Upper lobe of right lung (tissue), 1 donor: Measurements from ENCODE around the gene NOL9. TPM values are rescaled to one million over a fixed set of nuclear protein-coding genes. Genes with fewer than 3 reads are reported as not detected.
A peak's percentile ranks its signal among the peaks of the same experiment; 100 is the strongest.

Source experiments
- ATAC-seq: fragments of 200-7000 bp; cut with Tn5 transposase; one replicate; pipeline ENCODE4 v1.9.1; 2020; ENCODE audit warnings: mild to moderate bottlenecking, moderate library complexity
- DNase-seq: peaks from one replicate; pipeline ENCODE4 v3.0.0-alpha.2; 2020
- H3K27ac ChIP-seq: fragments of 200-600 bp; one replicate; pipeline ENCODE4 v1.8.0; 2022
- H3K27me3 ChIP-seq: fragments of 200-600 bp; one replicate; pipeline ENCODE4 v1.8.0; 2022; ENCODE audit warnings: mild to moderate bottlenecking
- H3K36me3 ChIP-seq: fragments of 200-600 bp; one replicate; pipeline ENCODE4 v1.8.0; 2022
- H3K4me1 ChIP-seq: fragments of 200-600 bp; one replicate; pipeline ENCODE4 v1.8.0; 2022
- H3K4me3 ChIP-seq: fragments of 200-600 bp; one replicate; pipeline ENCODE4 v1.8.0; 2022; ENCODE audit warnings: mild to moderate bottlenecking
- H3K9me3 ChIP-seq: fragments of 200-600 bp; one replicate; pipeline ENCODE4 v1.8.0; 2022
- CTCF ChIP-seq: fragments of 200-600 bp; IDR thresholded peaks from one replicate; pipeline ENCODE4 v1.8.0; 2022; ENCODE audit warnings: antibody characterized with exemption
- intact Hi-C: fragments of 100-400 bp; cut with DNase I; formaldehyde crosslinking; loops from one replicate; pipeline ENCODE4 v1.11.0; 2022
- total RNA-seq: library from RNA; stranded (reverse); fragmentation: NEBNext Ultra II Directional; extraction: Animal tissue kit (Norgen Biotek cat#: 25700); gene quantifications from one replicate; pipeline ENCODE4 v1.2.1, GENCODE V29; 2021
- donor health status: DM: no; HTN: yes; CAD: no; lungs with severe emphysema.

Gene NOL9
- total RNA-seq, 1 donor from 2014 or later = 23.6 TPM

- peaks cover 37% of the 10 kb centered on the region for H3K4me1 ChIP-seq
- TF ChIP-seq CTCF = peak; percentile 11
- intact Hi-C loops = no loop called here
These were observed 30.1 kb upstream of the NOL9 start for GRCh38 chr1:6584126-6585080.

GRCh38 chr1:6582370-6582769, 28.1 kb upstream of the NOL9 start:
- ATAC-seq (no peak), DNase-seq (no peak)
- peaks cover 37% of the 10 kb centered on the region for H3K4me1 ChIP-seq
- TF ChIP-seq CTCF = no peak
- peaks cover under 1% of the 10 kb centered on the region for H3K36me3 ChIP-seq
- intact Hi-C loops = no loop called here
- no peak overlapping the region for H3K27ac ChIP-seq
- H3K9me3 ChIP-seq = no peaks in the 10 kb centered on the region
- H3K4me3 ChIP-seq = no peak overlapping the region
- H3K27me3 ChIP-seq = no peaks in the 10 kb centered on the region

More at GRCh38 chr1:6584126-6585080, 30.1 kb upstream of the NOL9 start:
- H3K4me3 ChIP-seq = no peak overlapping the region
- DNase-seq = no peak
- no peaks in the 10 kb centered on the region for H3K27me3 ChIP-seq
- no peak overlapping the region for H3K27ac ChIP-seq
- no peaks in the 10 kb centered on the region for H3K9me3 ChIP-seq
- no peak for ATAC-seq
- peaks cover 21% of the 10 kb centered on the region for H3K36me3 ChIP-seq

- no peak for TF ChIP-seq CTCF
- DNase-seq (peak; percentile 68), ATAC-seq (peak; percentile 43)
- no peaks in the 10 kb centered on the region for H3K36me3 ChIP-seq
- intact Hi-C loops = no loop called here
- no peaks in the 10 kb centered on the region for H3K27me3 ChIP-seq
- no peaks in the 10 kb centered on the region for H3K9me3 ChIP-seq
- H3K4me3 ChIP-seq = no peak overlapping the region
- H3K27ac ChIP-seq = peak overlapping the region; percentile 97
- peaks cover 30% of the 10 kb centered on the region for H3K4me1 ChIP-seq
These were observed 27.4 kb upstream of the NOL9 start for GRCh38 chr1:6581561-6582305.

GRCh38 chr1:6580593-6581409, 26.5 kb upstream of the NOL9 start:
- intact Hi-C loops = no loop called here
- no peak for TF ChIP-seq CTCF
- Histone ChIP-seq H3K27ac (peak overlapping the region; percentile 97), H3K36me3 (no peaks in the 10 kb centered on the region), H3K4me3 (peak overlapping the region; percentile 92), H3K27me3 (no peaks in the 10 kb centered on the region), H3K4me1 (peaks cover 30% of the 10 kb centered on the region), H3K9me3 (no peaks in the 10 kb centered on the region)
- ATAC-seq (no peak), DNase-seq (peak; percentile 69)

- H3K27me3 ChIP-seq = no peaks in the 10 kb centered on the region
- peak overlapping the region; percentile 97 for H3K27ac ChIP-seq
- no peaks in the 10 kb centered on the region for H3K9me3 ChIP-seq
- ATAC-seq (peak; percentile 13), DNase-seq (no peak)
- peak overlapping the region; percentile 92 for H3K4me3 ChIP-seq
- intact Hi-C loops = no loop called here
- H3K36me3 ChIP-seq = no peaks in the 10 kb centered on the region
- H3K4me1 ChIP-seq = peaks cover 30% of the 10 kb centered on the region
- no peak for TF ChIP-seq CTCF
These were observed 25.8 kb upstream of the NOL9 start for GRCh38 chr1:6580119-6580592.
